HG03439 (cell line): ENCODE data around the gene TMEM9.
A peak's percentile ranks its signal among the peaks of the same experiment; 100 is the strongest.
"Not testable (repeated sequence)": the region's sequence is repeated elsewhere in the genome, so short reads cannot be mapped to it uniquely, and the experiment has no call there.

Experiments used
- ATAC-seq: cut with Tn5 transposase; IDR thresholded peaks from one replicate; pipeline ENCODE4 v1.9.1; 2021; ENCODE audit warnings: mild to moderate bottlenecking, moderate library complexity; ENCODE audit not compliant: unreplicated experiment

Gene TMEM9

DNA sequence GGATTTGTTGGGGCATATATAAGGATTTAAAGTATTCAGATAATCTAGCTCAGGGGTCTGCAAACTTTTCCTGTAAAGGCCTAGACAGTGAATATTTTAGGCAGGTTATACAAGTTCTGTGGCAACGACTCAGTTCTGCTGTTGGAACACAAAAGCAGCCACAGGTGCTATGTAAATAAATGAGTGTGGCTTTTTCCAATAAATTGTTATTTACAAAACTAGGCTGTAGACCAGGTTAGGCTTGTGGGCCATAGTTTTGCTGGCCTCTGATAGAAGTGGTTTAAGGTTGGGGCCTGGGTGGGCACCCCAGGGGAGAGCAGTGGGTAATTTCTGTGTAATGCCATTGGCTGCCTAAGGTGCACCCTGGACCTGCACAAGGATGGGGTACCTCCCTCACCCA lies 19.5 kb upstream of the TMEM9 start:
- ATAC-seq = no peak

DNA sequence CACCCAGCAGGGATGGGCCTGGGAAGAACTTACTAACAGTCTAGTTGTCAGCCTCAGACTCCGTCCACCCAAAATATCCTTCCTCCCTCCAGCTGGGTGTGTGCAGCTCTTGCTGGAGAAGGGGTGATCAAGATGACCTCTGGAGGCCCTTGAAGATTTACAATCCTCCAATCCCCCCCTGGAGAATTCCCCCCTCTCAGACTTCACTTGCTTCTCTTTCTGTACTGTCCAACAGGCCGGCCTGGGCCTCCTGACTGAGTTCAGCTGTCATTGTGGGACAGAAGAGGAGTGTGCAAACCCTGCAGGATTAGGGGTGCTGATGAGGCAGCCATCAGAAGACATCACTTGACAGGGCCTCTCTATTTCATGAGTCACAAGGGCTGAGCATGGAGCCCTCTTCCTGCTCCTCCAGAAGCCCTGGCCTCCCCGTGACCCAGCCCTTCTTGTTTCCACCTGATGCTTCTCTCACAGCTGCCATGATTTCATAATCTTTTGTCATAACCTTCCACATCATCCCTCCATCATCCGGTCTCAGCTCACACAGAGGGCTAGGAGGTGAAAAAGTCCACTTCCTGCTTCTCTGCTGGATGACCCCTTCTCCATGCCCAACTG lies 18.8 kb upstream of the TMEM9 start:
- ATAC-seq = no peak

DNA sequence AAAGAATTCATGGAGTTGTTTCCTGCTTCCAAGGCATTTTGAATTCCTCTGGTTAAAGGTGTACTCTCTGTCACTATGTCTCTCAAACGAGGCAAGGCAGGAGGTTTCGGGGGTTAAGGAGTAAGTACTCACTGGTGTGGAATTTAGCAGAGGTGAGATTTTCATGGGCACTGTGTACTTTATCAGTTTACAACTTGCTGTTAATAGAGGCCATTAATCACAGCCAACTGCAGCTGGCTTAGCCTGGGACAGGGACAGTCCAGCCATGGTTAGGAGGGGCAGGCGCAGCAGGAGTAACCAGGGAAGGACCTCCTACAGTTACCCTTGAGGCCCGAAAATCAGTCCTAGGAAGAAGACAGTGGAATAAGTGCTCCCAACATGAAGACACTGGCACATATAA lies 18.1 kb upstream of the TMEM9 start:
- ATAC-seq = no peak

DNA sequence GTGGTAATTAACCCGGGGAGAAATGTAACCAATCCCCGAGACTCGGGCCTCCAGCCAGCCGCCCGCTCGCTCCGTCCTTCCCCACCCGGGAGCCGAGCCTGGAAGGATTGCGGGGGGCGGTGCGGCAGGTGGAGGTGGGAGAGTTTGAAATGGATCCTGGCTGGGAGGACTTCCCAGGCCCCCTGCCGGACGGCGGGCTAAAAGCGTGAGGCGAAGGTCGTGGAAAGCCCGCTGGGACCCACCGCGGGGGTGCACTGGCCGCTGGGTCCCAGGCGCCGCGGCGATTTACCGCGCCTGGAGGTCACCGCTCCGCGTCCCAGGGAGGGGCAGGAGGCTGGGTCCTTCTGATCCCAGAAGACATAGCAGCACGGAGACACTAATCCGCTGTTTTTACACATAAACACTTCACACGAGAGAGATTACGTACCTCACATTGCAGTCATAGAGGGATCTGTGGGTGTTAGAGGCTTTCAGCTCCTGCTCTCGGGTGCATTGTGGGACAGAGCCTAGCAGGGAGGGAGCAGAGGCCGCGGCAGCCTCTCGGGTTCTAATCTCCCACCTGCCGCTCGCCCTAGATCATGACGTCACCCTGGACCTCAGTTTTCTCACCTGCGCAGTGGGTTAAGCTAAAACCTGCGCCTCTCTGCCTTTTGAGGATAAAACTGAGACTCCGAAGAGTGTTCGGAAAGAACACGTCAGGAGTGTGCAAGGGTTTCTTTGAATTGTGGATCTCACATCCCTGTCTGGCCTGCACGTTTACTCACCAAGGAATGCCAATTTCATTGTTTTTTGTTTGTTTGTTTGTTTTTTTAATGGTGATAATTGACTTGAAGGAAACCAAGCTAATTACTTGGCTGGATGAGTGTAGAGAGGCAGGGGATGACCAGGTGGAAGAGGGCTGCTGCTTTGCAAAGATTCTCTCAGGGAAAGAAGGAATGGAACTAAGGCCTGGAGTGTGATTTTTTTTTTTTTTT lies 17.1 kb upstream of the TMEM9 start:
- peak; percentile 42 for ATAC-seq

DNA sequence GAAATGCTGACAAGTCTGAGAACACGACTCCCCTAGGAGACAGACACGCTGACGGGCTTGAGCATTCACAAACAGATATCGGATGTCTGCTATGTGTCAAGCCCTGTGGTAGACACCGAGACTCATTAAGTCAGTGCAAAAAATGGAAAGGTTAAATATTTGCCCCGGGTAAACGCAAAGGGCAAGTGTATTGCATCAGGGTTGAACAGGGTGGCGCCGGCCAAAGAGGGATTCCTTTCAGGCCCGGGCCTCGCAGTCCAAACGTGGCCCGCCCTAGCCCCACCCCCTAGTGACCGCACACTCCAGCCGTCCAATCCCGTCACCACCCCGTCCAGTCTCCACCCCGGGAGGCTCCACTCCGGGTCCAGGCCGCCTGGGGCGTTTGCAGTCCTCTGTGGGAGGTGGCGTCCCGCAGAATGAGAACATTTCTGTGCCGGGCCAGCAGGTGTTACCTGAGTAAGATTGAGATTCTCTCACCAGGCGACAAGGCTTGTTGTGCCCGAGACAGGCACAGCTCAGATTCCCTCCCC lies 16.3 kb upstream of the TMEM9 start:
- ATAC-seq = peak; percentile 98

DNA sequence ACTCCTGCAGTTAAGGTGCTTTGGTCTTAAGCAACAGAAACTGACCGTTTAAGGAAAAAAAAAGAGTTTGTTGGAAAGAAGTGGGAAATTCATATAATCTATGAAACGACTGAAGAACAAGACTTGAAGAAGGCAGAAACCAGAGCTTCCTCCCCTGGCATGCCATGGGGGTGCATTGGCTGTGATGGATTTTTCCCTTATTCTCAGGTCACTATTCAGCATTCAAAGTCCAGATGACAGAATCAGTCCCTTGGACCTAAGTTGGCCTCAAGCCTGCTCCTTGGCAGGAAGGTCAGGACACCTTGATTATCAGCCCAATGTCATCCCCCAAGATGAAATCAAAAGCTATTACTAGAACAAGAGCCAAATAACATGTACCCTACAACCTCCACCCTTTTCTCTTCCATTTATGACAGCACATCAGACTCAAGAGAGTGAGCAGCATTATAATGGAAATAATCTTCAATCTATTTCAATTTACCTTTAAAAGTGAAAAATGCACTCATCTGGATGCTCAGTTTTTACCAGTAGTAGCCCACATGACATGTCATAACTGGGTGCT lies 15.8 kb upstream of the TMEM9 start:
- ATAC-seq = no peak

DNA sequence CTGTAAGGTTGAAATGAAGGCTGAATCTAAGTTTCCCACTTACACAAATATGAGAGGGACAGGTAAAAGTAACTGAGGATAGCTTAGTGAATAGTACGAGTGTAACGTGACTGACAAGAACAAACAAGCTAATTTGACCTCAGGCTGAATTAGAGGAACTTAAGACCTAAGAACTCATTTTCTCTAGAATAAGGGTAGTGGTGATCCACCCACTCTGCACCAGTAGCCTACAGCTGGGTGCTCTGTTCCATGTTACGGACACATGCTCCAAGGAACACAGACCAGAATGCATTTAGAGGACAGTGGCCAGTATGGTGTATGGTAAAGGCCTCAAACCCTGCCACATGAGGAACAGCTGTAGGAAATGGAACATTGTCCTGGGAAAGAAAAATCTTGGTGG lies 14.9 kb upstream of the TMEM9 start:
- no peak for ATAC-seq

DNA sequence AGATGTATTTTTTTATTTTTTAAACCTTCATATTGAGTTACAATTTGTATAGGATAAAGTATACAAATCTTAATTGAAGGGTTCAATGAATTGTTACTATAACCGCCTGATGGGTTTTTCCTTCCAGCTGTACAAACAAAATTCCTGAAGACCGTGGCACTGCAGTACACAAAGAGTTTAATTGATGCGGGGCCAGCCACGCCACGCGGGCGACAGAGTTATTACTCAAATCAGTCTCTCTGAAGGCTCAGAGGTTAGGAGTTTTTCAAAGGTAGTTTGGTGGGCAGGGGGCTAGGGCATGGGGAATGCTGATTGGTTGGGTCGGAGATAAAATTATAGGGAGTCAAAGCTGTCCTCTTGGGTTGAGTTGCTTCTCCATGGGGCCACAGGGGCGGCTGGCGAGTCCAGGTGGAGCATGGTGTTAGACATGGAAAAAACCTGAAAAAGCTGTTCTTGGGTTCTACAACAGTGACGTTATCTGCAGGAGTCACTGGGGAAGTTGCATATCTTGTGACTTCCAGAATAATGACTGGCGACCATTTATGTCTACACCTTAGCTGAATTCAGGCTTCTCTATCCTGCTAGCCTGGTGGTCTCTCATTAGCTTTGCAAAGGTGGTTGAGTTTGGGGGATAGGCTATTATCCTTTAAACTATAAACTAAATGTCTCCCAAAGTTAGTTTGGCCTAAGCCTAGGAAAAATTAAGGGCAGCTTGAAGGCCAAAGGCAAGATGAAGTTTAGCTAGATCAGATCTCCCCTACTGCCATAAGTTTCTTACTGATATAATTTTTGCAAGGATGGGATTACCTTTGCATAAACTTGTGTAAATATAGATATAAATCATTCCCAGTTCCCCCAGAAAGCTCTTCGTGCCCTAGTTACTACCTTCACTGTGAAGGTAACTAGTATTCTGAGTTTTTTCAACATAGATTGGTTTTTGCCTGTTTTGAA lies 13.0 kb upstream of the TMEM9 start:
- no peak for ATAC-seq

DNA sequence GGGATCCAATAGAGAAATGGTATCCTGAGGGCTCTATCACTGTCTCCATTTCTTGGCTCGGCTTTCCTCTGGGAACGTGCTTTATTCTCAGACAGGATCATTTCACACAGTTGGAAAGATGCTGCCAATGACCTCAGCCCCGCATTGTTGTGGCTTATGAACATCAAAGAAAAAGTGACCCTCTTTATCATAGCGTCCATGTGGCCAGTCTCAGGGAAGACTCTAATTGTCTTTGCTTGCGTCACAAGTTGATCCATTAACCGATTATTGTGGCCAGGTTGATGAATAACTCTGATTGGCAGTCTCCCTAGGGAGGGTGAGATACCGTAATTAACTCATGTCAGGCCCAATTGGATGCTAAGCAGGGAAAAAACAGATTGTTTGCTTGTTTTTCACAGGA lies 10.4 kb upstream of the TMEM9 start:
- ATAC-seq = no peak

DNA sequence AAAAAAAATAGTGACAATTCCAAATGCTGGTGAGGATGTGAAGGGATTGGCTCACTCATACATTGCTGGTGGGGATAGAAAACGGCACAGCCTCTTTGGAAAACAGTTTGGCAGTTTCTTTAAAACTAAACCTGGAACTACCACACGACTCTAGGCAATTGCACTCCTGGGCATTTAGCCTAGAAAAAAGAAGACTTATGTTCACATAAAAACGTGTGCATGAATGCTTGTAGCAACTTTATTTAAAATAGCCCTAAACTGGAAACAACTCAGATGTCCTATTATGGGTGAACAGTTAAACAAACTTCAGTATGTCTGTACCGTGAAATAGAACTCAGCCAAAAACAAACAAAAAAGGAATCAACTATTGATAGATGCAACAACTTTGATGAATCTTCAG lies 9.4 kb upstream of the TMEM9 start:
- ATAC-seq = no peak

DNA sequence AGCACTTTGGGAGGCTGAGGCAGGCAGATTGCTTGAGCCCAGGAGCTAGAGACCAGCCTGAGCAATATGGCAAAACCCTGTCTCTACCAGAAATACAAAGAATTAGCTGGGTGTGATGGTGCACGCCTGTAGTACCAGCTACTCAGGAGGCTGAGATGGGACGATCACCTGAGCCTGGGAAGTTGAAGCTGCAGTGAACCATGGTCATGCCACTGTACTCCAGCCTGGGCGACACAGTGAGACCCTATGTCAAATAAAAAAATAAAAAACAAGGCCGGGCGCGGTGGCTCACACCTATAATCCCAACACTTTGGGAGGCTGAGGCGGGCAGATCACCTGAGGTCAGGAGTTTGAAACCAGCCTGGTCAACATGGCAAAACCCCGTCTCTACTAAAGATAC lies 8.8 kb upstream of the TMEM9 start:
- not testable (repeated sequence) for ATAC-seq

DNA sequence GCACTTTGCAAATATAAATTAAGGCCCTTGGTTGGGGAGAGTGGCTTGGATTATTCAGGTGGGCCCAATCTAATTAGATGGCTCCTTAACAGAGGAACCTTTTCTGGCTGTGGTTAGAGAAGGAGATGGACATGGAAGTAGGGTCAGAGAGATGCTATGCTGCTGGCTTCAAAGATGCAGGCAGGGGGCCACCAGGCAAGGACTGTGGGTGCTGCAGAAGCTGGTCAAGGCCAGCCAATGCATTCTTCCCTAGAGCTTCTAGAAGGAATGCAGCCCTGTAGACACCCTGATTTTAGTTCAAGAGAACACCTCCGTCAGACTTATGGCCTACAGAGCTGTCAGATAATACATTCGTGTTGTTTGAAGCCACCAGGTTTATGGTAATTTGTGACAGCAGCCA lies 3.7 kb upstream of the TMEM9 start:
- ATAC-seq = no peak

DNA sequence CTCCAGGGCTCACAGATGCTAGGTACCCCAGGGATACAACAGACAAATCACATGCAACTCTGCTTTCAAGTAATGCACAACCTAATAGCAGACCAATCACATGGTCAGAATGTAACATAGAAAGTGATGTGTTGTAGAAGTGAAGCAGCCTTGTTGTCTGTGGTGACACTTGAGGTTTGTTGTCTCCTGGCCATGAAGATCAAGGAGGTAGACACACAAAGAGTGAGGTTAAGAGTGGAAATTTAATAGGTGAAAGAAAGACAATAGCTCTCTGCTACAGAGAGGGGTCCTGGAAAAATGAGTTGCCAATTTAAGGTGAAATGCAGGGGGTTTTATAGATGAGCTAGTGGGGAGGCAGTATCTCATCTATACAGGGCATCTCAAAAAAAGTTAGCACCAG lies 2.5 kb upstream of the TMEM9 start:
- ATAC-seq = no peak

DNA sequence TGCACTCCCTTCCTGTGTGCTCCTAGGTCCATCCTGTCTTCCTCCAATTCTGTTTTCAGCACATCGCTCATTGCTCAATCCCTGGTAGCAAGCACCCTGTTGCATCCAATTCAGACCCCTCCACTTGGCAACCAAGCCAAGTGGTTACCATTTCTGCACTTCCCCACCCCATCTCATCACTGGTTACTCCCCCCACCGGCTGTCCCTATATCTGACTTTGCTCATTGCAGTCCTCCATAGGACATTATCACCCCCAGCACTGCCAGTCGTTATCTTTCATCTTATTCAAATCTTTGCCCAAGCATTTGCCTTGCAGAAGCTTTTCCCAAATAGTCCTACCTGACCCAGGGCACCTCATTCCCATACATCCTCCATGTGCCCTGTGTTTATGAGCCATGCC lies 2.1 kb upstream of the TMEM9 start:
- no peak for ATAC-seq

DNA sequence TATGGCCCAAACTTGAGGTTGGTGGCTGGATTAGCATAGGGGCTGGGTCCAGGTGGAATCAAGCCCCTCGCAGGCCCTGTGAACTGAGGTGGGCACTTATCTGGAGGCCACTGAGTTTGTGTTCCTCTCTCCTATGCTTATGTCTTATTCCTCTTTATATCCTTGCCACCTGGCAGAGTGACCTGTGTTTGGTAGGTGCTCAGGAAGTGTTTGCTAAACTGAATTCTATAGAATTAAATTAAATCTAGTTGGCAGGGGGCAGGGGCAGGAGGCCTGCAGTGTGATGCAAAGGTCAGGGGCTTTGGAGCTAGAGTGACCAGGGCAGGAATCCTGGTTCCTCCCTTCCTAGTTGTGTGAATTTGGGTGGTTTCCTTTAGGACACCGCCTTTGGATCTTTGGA lies 1.1 kb upstream of the TMEM9 start:
- ATAC-seq = no peak

DNA sequence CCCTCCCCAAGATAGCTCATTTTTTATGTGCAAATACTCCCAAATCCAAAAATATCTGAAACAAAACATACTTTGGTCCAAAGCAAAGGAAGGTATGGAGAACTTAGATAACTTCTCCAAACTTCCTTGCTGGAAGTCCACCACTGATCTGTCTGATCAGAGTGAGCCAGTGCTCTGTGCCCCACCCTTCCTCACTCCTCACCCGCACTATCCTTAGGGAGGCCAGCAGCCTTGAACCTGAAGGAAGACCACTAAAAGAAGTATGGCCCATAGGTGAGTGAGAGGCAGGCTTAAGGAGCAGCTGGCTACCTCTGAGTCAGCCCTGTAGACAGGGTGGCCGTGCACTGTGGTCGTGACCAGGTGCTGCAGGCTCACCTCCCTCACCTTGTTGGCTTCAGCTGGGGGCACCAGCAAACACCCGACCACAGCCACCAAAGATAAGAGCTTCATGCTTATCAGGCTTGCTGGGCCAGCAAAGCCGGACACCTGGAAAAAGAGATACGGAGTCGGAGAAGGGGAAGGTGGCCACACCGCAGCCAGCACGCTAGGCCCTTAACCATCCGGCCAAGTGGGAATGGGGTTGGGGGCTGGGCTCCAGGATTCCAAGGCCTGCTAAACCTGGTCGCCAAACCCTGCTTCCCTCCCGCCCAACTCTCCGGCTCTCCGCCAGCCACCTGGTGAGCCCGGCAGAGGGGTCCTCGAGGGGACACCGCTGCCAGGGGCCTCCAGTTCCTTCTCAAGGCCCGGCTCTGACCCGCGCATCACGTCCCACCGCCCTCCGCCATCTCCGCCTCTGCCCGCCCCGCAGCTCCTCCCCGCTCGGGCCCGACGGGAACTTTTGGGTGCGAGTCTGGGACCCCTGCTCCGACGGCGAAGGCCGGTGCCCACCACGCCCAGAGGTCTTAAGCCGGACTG lies 543 bp downstream of the TMEM9 start:
- peak; percentile 73 for ATAC-seq

DNA sequence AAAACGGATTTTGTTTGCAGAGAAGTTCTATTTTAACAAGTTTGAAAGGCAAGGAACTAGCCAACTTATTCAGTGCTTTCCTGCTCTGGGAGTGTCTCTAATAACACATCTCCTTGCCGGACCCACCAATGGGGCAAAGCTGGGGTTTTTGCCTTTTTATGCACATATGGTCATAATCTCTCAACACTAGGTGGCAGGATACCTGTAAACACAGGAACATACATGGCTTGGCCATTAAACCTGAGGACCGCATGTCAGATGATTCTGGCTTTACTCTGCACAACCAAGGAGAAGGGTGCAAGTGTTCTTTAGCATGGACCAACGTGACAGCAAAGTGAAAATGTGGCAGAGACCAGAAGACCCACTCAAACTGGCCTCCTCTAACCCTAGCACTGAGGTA lies 4.9 kb downstream of the TMEM9 start:
- no peak for ATAC-seq

DNA sequence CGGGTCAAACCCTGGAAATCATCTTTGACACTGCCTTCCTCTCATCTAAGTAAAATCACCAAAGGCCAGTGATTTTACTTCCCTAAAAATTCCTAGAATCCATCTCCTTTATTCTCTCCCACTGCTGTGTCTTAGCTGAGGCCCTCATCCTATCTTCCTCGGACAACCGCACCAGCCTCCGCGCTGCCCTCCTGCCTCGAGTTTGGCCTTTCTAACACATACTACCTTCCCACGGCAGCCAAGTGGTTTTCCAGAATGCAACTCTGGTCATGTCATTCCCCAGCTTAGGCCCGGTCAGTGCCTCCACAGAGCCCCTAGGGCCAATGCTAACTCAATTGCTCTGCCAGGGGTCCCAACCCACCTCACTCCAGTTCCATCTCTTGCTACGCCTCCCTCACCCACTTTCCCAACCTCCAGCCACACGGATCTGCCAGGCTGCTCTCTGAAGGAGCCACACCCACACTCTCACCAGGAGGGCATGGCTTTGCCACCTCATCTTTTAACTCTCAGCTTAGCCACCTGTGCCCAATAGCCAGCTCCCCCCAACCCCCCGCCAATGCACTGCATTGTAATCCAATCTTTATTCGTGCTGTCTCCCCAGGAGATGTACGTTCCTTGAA lies 6.8 kb downstream of the TMEM9 start:
- no peak for ATAC-seq
